HepG2 (cell line): ENCODE measurements around the gene PLB1. TPM values are rescaled to one million over a fixed set of nuclear protein-coding genes. Genes with fewer than 3 reads are reported as not detected.

Source experiments
- ATF2 ChIP-seq: sonication (generic); formaldehyde crosslinking; IDR thresholded peaks from 2 replicates; pipeline ENCODE4 v1.4.0; 2020; ENCODE audit warnings: missing genetic modification reagents
- ELF3 ChIP-seq: IDR thresholded peaks from 2 replicates; pipeline ENCODE4 v1.6.1; 2016; ENCODE audit warnings: missing genetic modification reagents, missing compliant biosample characterization
- ETV5 ChIP-seq: IDR thresholded peaks from 2 replicates; pipeline ENCODE4 v1.6.1; 2018; ENCODE audit warnings: missing biosample characterization, missing genetic modification reagents, inconsistent platforms, borderline replicate concordance
- KDM5A ChIP-seq: fragments of 200-600 bp; sonication (generic); IDR thresholded peaks from 2 replicates; pipeline ENCODE4 v1.7.0; 2018; ENCODE audit warnings: antibody characterized with exemption, mild to moderate bottlenecking, low read length, borderline replicate concordance
- POLR2G ChIP-seq: fragments of 200-400 bp; formaldehyde crosslinking; IDR thresholded peaks from 2 replicates; pipeline ENCODE4 v1.6.1; 2018; ENCODE audit warnings: mild to moderate bottlenecking, low read depth, low read length, moderate library complexity
- ZBTB21 ChIP-seq: sonication (generic); formaldehyde crosslinking; IDR thresholded peaks from 2 replicates; pipeline ENCODE4 v1.4.0; 2020; ENCODE audit warnings: missing genetic modification reagents
- ZNF329 ChIP-seq: sonication (generic); formaldehyde crosslinking; IDR thresholded peaks from 2 replicates; pipeline ENCODE4 v1.9.0; 2021; ENCODE audit warnings: low read depth, mild to moderate bottlenecking, missing genetic modification reagents
- ZNF501 ChIP-seq: sonication (generic); formaldehyde crosslinking; IDR thresholded peaks from 2 replicates; pipeline ENCODE4 v1.5.1; 2020; ENCODE audit warnings: mild to moderate bottlenecking, moderate library complexity, missing genetic modification reagents
- ZNF746 ChIP-seq: sonication (generic); formaldehyde crosslinking; IDR thresholded peaks from 2 replicates; pipeline ENCODE4 v1.8.0; 2022; ENCODE audit warnings: mild to moderate bottlenecking, missing genetic modification reagents
- ZSCAN12 ChIP-seq: sonication (generic); formaldehyde crosslinking; IDR thresholded peaks from 2 replicates; pipeline ENCODE4 v1.9.0; 2021; ENCODE audit warnings: mild to moderate bottlenecking, missing genetic modification reagents
- polyA plus RNA-seq, 8 experiments: library from polyadenylated mRNA; depleted of rRNA in 3 of 8; stranded (reverse) in 7 of 8; unstranded in 1 of 8; fragments of >200 nt; fragmentation: Illumina TruSeq in 4 of 8; extraction: Trizol in 4 of 8; gene quantifications; 2 replicates each; pipeline versions ENCODE4 v1.2.1 to v1.2.3, GENCODE V29; 2011 to 2016; ENCODE audit warnings: low read depth in 4 of 8, missing spikeins in 1 of 8, mixed read lengths in 1 of 8; ENCODE audit not compliant: insufficient read depth in 1 of 8
- total RNA-seq, 5 experiments: library from RNA; depleted of rRNA; stranded (reverse); fragments of >200 nt; fragmentation: Illumina TruSeq; extraction: Trizol; gene quantifications; 2 replicates each; pipeline ENCODE4 v1.2.3, GENCODE V29; 2016; ENCODE audit warnings: low read depth in 1 of 5
- TF ChIP-seq, protein P1 (sequence below): sonication (generic); formaldehyde crosslinking; IDR thresholded peaks from 2 replicates; pipeline ENCODE4 v1.9.0; 2022; ENCODE audit warnings: missing genetic modification reagents, mild to moderate bottlenecking, borderline replicate concordance
- TF ChIP-seq, protein P2 (sequence below): IDR thresholded peaks from 2 replicates; pipeline ENCODE4 v1.6.1; 2016; ENCODE audit warnings: control low read depth
- TF ChIP-seq, protein P3 (sequence below): sonication (generic); formaldehyde crosslinking; IDR thresholded peaks from 2 replicates; pipeline ENCODE4 v1.4.0; 2020; ENCODE audit warnings: missing genetic modification reagents, borderline replicate concordance

The PLB1 gene
- total and polyA plus RNA-seq, 2 of the 13 experiments (the other 11 are each of a cell fraction or from before 2014, with no cell fraction given) = 0.20 to 1.8 TPM

DNA sequence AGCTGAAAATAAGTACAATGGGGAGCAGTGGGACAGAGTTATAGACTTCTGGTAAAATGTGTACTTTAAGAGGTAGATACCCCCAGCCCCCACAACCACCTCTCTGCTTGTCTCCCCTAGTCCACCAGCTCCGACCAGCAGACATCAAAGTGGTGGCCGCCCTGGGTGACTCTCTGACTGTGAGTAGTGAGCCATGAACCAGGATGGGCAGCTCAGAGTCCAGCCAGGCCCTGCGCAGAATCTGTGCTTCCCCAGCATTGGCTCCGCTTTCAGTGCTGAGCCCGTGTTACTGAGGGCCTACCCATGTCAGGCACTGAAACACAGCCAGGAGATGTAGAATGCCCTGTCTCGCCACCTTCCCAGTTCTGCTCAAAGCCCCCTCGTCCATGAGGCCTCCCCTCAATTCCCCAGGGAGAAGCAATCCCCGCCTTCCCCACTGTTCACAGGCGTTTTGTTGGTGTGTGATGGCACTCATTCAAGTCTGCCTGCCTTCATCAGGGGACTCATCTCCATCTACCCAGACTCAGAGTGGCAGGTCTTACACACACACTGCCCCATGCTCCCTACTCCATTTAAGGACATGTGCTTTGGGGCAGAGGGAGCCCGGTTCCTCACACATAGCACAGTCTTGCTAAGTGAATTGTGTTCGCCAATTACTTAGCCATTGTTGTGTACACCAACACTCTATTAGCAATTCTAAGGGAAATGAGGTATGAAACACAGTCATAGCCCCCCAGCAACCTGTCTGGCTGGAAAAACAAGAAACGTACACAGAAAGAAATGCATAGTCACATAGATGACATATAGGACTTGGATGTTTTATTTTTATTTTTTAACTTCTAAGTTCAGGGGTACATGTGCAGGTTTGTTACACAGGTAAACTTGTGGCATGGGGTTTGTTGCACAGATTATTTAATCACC lies 122.6 kb downstream of the PLB1 start (continued):
- TF ChIP-seq, protein P1, sequence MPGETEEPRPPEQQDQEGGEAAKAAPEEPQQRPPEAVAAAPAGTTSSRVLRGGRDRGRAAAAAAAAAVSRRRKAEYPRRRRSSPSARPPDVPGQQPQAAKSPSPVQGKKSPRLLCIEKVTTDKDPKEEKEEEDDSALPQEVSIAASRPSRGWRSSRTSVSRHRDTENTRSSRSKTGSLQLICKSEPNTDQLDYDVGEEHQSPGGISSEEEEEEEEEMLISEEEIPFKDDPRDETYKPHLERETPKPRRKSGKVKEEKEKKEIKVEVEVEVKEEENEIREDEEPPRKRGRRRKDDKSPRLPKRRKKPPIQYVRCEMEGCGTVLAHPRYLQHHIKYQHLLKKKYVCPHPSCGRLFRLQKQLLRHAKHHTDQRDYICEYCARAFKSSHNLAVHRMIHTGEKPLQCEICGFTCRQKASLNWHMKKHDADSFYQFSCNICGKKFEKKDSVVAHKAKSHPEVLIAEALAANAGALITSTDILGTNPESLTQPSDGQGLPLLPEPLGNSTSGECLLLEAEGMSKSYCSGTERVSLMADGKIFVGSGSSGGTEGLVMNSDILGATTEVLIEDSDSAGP (CRISPR knock-in tag) = no peak
- TF ChIP-seq ELF3 (no peak), ZBTB21 (no peak), ZNF329 (CRISPR knock-in tag) (no peak), POLR2G (no peak), ZNF501 (no peak), ETV5 (CRISPR knock-in tag) (no peak; the same call in 1 of the 2 replicates), ATF2 (no peak), ZNF746 (no peak), ZSCAN12 (CRISPR knock-in tag) (no peak), KDM5A (no peak)
- TF ChIP-seq, protein P2, sequence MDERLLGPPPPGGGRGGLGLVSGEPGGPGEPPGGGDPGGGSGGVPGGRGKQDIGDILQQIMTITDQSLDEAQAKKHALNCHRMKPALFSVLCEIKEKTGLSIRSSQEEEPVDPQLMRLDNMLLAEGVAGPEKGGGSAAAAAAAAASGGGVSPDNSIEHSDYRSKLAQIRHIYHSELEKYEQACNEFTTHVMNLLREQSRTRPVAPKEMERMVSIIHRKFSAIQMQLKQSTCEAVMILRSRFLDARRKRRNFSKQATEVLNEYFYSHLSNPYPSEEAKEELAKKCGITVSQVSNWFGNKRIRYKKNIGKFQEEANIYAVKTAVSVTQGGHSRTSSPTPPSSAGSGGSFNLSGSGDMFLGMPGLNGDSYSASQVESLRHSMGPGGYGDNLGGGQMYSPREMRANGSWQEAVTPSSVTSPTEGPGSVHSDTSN (CRISPR knock-in tag) = no peak
- TF ChIP-seq, protein P3, sequence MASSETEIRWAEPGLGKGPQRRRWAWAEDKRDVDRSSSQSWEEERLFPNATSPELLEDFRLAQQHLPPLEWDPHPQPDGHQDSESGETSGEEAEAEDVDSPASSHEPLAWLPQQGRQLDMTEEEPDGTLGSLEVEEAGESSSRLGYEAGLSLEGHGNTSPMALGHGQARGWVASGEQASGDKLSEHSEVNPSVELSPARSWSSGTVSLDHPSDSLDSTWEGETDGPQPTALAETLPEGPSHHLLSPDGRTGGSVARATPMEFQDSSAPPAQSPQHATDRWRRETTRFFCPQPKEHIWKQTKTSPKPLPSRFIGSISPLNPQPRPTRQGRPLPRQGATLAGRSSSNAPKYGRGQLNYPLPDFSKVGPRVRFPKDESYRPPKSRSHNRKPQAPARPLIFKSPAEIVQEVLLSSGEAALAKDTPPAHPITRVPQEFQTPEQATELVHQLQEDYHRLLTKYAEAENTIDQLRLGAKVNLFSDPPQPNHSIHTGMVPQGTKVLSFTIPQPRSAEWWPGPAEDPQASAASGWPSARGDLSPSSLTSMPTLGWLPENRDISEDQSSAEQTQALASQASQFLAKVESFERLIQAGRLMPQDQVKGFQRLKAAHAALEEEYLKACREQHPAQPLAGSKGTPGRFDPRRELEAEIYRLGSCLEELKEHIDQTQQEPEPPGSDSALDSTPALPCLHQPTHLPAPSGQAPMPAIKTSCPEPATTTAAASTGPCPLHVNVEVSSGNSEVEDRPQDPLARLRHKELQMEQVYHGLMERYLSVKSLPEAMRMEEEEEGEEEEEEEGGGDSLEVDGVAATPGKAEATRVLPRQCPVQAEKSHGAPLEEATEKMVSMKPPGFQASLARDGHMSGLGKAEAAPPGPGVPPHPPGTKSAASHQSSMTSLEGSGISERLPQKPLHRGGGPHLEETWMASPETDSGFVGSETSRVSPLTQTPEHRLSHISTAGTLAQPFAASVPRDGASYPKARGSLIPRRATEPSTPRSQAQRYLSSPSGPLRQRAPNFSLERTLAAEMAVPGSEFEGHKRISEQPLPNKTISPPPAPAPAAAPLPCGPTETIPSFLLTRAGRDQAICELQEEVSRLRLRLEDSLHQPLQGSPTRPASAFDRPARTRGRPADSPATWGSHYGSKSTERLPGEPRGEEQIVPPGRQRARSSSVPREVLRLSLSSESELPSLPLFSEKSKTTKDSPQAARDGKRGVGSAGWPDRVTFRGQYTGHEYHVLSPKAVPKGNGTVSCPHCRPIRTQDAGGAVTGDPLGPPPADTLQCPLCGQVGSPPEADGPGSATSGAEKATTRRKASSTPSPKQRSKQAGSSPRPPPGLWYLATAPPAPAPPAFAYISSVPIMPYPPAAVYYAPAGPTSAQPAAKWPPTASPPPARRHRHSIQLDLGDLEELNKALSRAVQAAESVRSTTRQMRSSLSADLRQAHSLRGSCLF (CRISPR knock-in tag) = no peak
